Panc1 (cell line): ENCODE measurements around the gene ECEL1. TPM values are rescaled to one million over a fixed set of nuclear protein-coding genes. Genes with fewer than 3 reads are reported as not detected.

Experiments used
- ATAC-seq: fragments of 200-7000 bp; cut with Tn5 transposase; 2 replicates; pipeline ENCODE4 v1.9.1; 2020; ENCODE audit warnings: mild to moderate bottlenecking, moderate library complexity
- BruUV-seq: library from RNA; stranded (reverse); fragments of 400-500 nt; replicated peaks from 2 replicates; lab custom pipeline; 2021; lab: Mats Ljungman, UMichigan
- CTCF ChIA-PET: fragments of 300-600 bp; sonication (Branson Sonifier 250); formaldehyde crosslinking; loops from one replicate; lab custom pipeline; 2022; ENCODE audit warnings: antibody characterized with exemption; lab: Charles Lee
- POLR2A ChIA-PET: fragments of 300-600 bp; sonication (Branson Sonifier 250); formaldehyde crosslinking; loops from one replicate; lab custom pipeline; 2022; ENCODE audit warnings: antibody characterized with exemption; lab: Charles Lee
- DNase-seq: peaks from one replicate; pipeline ENCODE4 v3.0.0-alpha.2; 2010; ENCODE audit warnings: low read depth, low spot score
- H3K27ac ChIP-seq: 2 replicates; pipeline ENCODE4 v1.5.1; 2011; ENCODE audit warnings: mild to moderate bottlenecking, low read length, inconsistent platforms
- H3K27me3 ChIP-seq: fragments of 200-500 bp; sonication (Bioruptor generic); 2 replicates; pipeline ENCODE4 v1.6.0; 2014; ENCODE audit warnings: low read length, inconsistent platforms; ENCODE audit not compliant: control insufficient read depth, insufficient read depth
- H3K36me3 ChIP-seq: fragments of 200-500 bp; sonication (Bioruptor generic); 2 replicates; pipeline ENCODE4 v1.5.1; 2014; ENCODE audit warnings: inconsistent platforms, mild to moderate bottlenecking, low read length, moderate library complexity; ENCODE audit not compliant: control insufficient read depth, insufficient read depth
- H3K4me1 ChIP-seq: 2 replicates; pipeline ENCODE4 v1.5.1; 2011; ENCODE audit warnings: inconsistent platforms, mild to moderate bottlenecking, low read length, moderate library complexity; ENCODE audit not compliant: control insufficient read depth, insufficient read depth
- H3K4me3 ChIP-seq, 2 experiments: 2 replicates each; pipeline ENCODE4 v1.5.1; 2011 to 2012; ENCODE audit warnings: low read depth in 2 of 2, low read length in 2 of 2, mild to moderate bottlenecking in 2 of 2, inconsistent platforms in 1 of 2, moderate library complexity in 1 of 2
- H3K9me3 ChIP-seq: fragments of 200-500 bp; sonication (Bioruptor generic); 2 replicates; pipeline ENCODE4 v1.5.1; 2014; ENCODE audit warnings: low read depth, mild to moderate bottlenecking, inconsistent platforms, low read length, moderate library complexity; ENCODE audit not compliant: control insufficient read depth, insufficient read depth
- CTCF ChIP-seq: fragments of 450-650 bp; IDR thresholded peaks from 2 replicates; pipeline ENCODE4 v1.5.1; 2017; ENCODE audit warnings: mild to moderate bottlenecking
- POLR2AphosphoS5 ChIP-seq: IDR thresholded peaks from 2 replicates; pipeline ENCODE4 v1.6.1; 2012; ENCODE audit warnings: mild to moderate bottlenecking, low read depth, low read length, moderate library complexity
- REST ChIP-seq, 2 experiments: IDR thresholded peaks; 2 replicates each; pipeline ENCODE4 v1.6.1; 2011 to 2012; ENCODE audit warnings: low read depth in 2 of 2, control low read depth in 1 of 2, low read length in 1 of 2, mild to moderate bottlenecking in 1 of 2, moderate library complexity in 1 of 2; ENCODE audit not compliant: insufficient read depth in 1 of 2
- SIN3A ChIP-seq: IDR thresholded peaks from 2 replicates; pipeline ENCODE4 v1.6.1; 2012; ENCODE audit warnings: low read depth, mild to moderate bottlenecking, low read length, moderate library complexity, borderline replicate concordance; ENCODE audit not compliant: insufficient read depth
- TCF7L2 ChIP-seq: IDR thresholded peaks from 2 replicates; pipeline ENCODE4 v1.6.1; 2011; ENCODE audit warnings: mild to moderate bottlenecking, low read depth, low read length, inconsistent platforms
- in situ Hi-C: cut with HindIII; loops from 2 replicates; pipeline ENCODE4 v1.10.0; 2016; ENCODE audit warnings: low sequenced_read_pairs, low pct_unique_long_range_greater_than_20kb
- intact Hi-C: fragments of 100-400 bp; cut with micrococcal nuclease; formaldehyde crosslinking; loops from one replicate; pipeline ENCODE4 v1.10.0; 2022; ENCODE audit not compliant: unreplicated experiment
- total RNA-seq: library from RNA; stranded (reverse); gene quantifications from one replicate; pipeline ENCODE4 v1.2.1, GENCODE V29; 2021; ENCODE audit not compliant: unreplicated experiment

ECEL1 gene
- total RNA-seq, 1 experiment from 2014 or later, result 2.9 TPM

- DNase-seq (no peak), ATAC-seq (no peak)
- TF ChIP-seq CTCF (no peak), TCF7L2 (no peak), REST (IDR thresholded peaks at IDR 0.05; ENCODE audit: insufficient read depth in 1 of 2, low read depth in 2 of 2, low read length in 1 of 2) (no peak), SIN3A (no peak), POLR2AphosphoS5 (no peak)
- ChIA-PET CTCF (no interaction called here), POLR2A (interaction anchor here (1.1 kb wide), 1 partner anchor 9 kb away, joined by 4 read pairs; no protein-coding TSS in a partner anchor)
- intact Hi-C loops (no loop called here), in situ Hi-C loops (no loop called here)
- no peaks in the 10 kb centered on the region for H3K36me3 ChIP-seq
- H3K4me1 ChIP-seq, result no peaks in the 10 kb centered on the region
- H3K27ac ChIP-seq, result no peak overlapping the region
- no TSS peak for BruUV-seq
- H3K4me3 ChIP-seq, result no peak overlapping the region
- H3K27me3 ChIP-seq, result no peaks in the 10 kb centered on the region; the same call in 1 of the 2 replicates
- H3K9me3 ChIP-seq, result no peaks in the 10 kb centered on the region
Measured at GRCh38 chr2:232484628-232485347, 2.8 kb downstream of the ECEL1 start.

GRCh38 chr2:232483923-232484627, 3.6 kb downstream of the ECEL1 start:
- H3K36me3 ChIP-seq, result no peaks in the 10 kb centered on the region
- in situ Hi-C loops, result no loop called here
- CTCF ChIA-PET, result no interaction called here
- no peaks in the 10 kb centered on the region; the same call in 1 of the 2 replicates for H3K27me3 ChIP-seq
- no peaks in the 10 kb centered on the region for H3K4me1 ChIP-seq
- no peaks in the 10 kb centered on the region for H3K9me3 ChIP-seq
- POLR2A ChIA-PET, result interaction anchor here (1.1 kb wide), 1 partner anchor 9 kb away, joined by 4 read pairs; no protein-coding TSS in a partner anchor
- DNase-seq, result no peak
- no peak for TF ChIP-seq TCF7L2
- no peak for TF ChIP-seq REST (IDR thresholded peaks at IDR 0.05; ENCODE audit: insufficient read depth in 1 of 2, low read depth in 2 of 2, low read length in 1 of 2)
- no peak for TF ChIP-seq CTCF
- no peak for TF ChIP-seq SIN3A
- intact Hi-C loops, result no loop called here
- BruUV-seq, result no TSS peak
- no peak for ATAC-seq
- H3K27ac ChIP-seq, result no peak overlapping the region
- no peak overlapping the region for H3K4me3 ChIP-seq
